H1 (cell line): ENCODE data around the gene MUC2. TPM values are rescaled to one million over a fixed set of nuclear protein-coding genes. Genes with fewer than 3 reads are reported as not detected.

Experiments
- CTCF ChIA-PET: fragments of 300-600 bp; sonication (Branson Sonifier 250); formaldehyde crosslinking; loops from one replicate; lab custom pipeline; 2021; ENCODE audit not compliant: partially characterized antibody; lab: Charles Lee
- POLR2A ChIA-PET: fragments of 300-600 bp; sonication (Branson Sonifier 250); formaldehyde crosslinking; loops from one replicate; lab custom pipeline; 2021; ENCODE audit warnings: inconsistent platforms; ENCODE audit not compliant: partially characterized antibody; lab: Charles Lee
- DNase-seq, 2 experiments: peaks; one replicate each; pipeline versions ENCODE4 v3.0.0 to v3.0.0-alpha.2; 2010 to 2022; ENCODE audit warnings: low spot score in 2 of 2, low read depth in 1 of 2, mixed read lengths in 1 of 2
- FAIRE-seq: peaks from 2 replicates; lab custom pipeline; 2011; peaks lifted over from hg19 to GRCh38; lab: Jason Lieb, UNC
- H2AFZ ChIP-seq: 2 replicates; pipeline ENCODE4 v1.8.1; 2012; ENCODE audit warnings: low read length, inconsistent platforms
- H2AK5ac ChIP-seq: 2 replicates; pipeline ENCODE4 v1.6.1; 2013; ENCODE audit warnings: low read depth, low read length
- H2BK120ac ChIP-seq: replicated peaks from 2 replicates; pipeline ENCODE3; 2013; ENCODE audit warnings: low read depth, low read length, inconsistent platforms
- H2BK12ac ChIP-seq: 2 replicates; pipeline ENCODE4 v1.6.1; 2013; ENCODE audit warnings: low read depth, low read length
- H2BK15ac ChIP-seq: 2 replicates; pipeline ENCODE4 v1.6.1; 2013; ENCODE audit warnings: low read length
- H2BK20ac ChIP-seq: 2 replicates; pipeline ENCODE4 v1.6.1; 2013; ENCODE audit warnings: low read length
- H2BK5ac ChIP-seq: 2 replicates; pipeline ENCODE4 v1.6.1; 2013; ENCODE audit warnings: low read depth, low read length
- H3K14ac ChIP-seq: 2 replicates; pipeline ENCODE4 v1.6.1; 2013; ENCODE audit warnings: inconsistent platforms; ENCODE audit not compliant: insufficient read length
- H3K18ac ChIP-seq: 2 replicates; pipeline ENCODE4 v1.6.1; 2013; ENCODE audit warnings: low read length; ENCODE audit errors: extremely low read depth
- H3K23ac ChIP-seq: 2 replicates; pipeline ENCODE4 v1.6.1; 2013; ENCODE audit warnings: inconsistent platforms; ENCODE audit not compliant: insufficient read length
- H3K23me2 ChIP-seq: 2 replicates; pipeline ENCODE4 v1.6.1; 2013; ENCODE audit warnings: low read depth, low read length
- H3K27ac ChIP-seq: 2 replicates; pipeline ENCODE4 v1.6.1; 2011; ENCODE audit warnings: low read depth, low read length, inconsistent platforms
- H3K27me3 ChIP-seq, 4 experiments: replicated peaks in 1 of 4; 1 replicate in 1 of 4; 2 replicates in 3 of 4; pipeline versions ENCODE4 v1.6.1 to v1.8.1; 2011 to 2013; ENCODE audit warnings: low read length in 3 of 4, mild to moderate bottlenecking in 3 of 4, inconsistent platforms in 2 of 4, mixed read lengths in 2 of 4, moderate library complexity in 1 of 4; ENCODE audit not compliant: control insufficient read depth in 3 of 4, insufficient read depth in 3 of 4; ENCODE audit errors: extremely low read depth in 1 of 4
- H3K36me3 ChIP-seq, 4 experiments: 2 replicates each; pipeline versions ENCODE4 v1.6.1 to v1.8.1; 2011 to 2013; ENCODE audit warnings: mild to moderate bottlenecking in 4 of 4, low read length in 3 of 4, moderate library complexity in 2 of 4, control low read depth in 1 of 4, inconsistent platforms in 1 of 4; ENCODE audit not compliant: insufficient read depth in 4 of 4, control insufficient read depth in 2 of 4
- H3K4ac ChIP-seq: replicated peaks from 2 replicates; pipeline ENCODE3; 2013; ENCODE audit warnings: low read length, low read depth, mixed read lengths, inconsistent platforms; ENCODE audit not compliant: insufficient read length
- H3K4me1 ChIP-seq, 4 experiments: replicated peaks in 1 of 4; 1 replicate in 1 of 4; 2 replicates in 3 of 4; pipeline versions ENCODE4 v1.6.1 to v1.8.1; 2011 to 2013; ENCODE audit warnings: low read length in 3 of 4, inconsistent platforms in 2 of 4, mixed read lengths in 1 of 4; ENCODE audit not compliant: insufficient read depth in 4 of 4, control insufficient read depth in 3 of 4
- H3K4me2 ChIP-seq, 2 experiments: 2 replicates each; pipeline versions ENCODE4 v1.6.1 to v1.8.1; 2011 to 2013; ENCODE audit warnings: low read depth in 2 of 2, low read length in 2 of 2, control low read depth in 1 of 2, inconsistent platforms in 1 of 2, mild to moderate bottlenecking in 1 of 2; ENCODE audit not compliant: insufficient read depth in 1 of 2
- H3K4me3 ChIP-seq, 4 experiments: fragments of 200-600, 300-600 bp in 1 of 4; sonication (generic), shearing (Covaris generic), sonication (Bioruptor Twin) in 1 of 4; 2 replicates each; pipeline versions ENCODE4 v1.5.1 to v1.8.1; 2011 to 2016; ENCODE audit warnings: low read length in 4 of 4, low read depth in 3 of 4, control low read depth in 2 of 4, inconsistent platforms in 2 of 4, mild to moderate bottlenecking in 2 of 4, mixed read lengths in 1 of 4, moderate library complexity in 1 of 4; ENCODE audit not compliant: insufficient read depth in 2 of 4; ENCODE audit errors: extremely low read depth in 1 of 4
- H3K56ac ChIP-seq: replicated peaks from 2 replicates; pipeline ENCODE3; 2013; ENCODE audit warnings: low read depth, mild to moderate bottlenecking, mixed read lengths, low read length, inconsistent platforms; ENCODE audit not compliant: insufficient read length
- H3K79me1 ChIP-seq: 2 replicates; pipeline ENCODE4 v1.6.1; 2013; ENCODE audit warnings: low read depth, low read length, control low read depth
- H3K79me2 ChIP-seq, 2 experiments: 2 replicates each; pipeline versions ENCODE4 v1.6.1 to v1.8.1; 2012 to 2013; ENCODE audit warnings: low read length in 2 of 2, mild to moderate bottlenecking in 2 of 2, inconsistent platforms in 1 of 2; ENCODE audit not compliant: insufficient read depth in 2 of 2, control insufficient read depth in 1 of 2
- H3K9ac ChIP-seq, 4 experiments: replicated peaks in 1 of 4; 1 replicate in 1 of 4; 2 replicates in 3 of 4; pipeline versions ENCODE4 v1.6.1 to v1.8.1; 2011 to 2013; ENCODE audit warnings: low read depth in 3 of 4, low read length in 3 of 4, control low read depth in 2 of 4, mild to moderate bottlenecking in 2 of 4, moderate library complexity in 2 of 4, inconsistent platforms in 1 of 4; ENCODE audit errors: extremely low read depth in 1 of 4
- H3K9me3 ChIP-seq, 2 experiments: 2 replicates each; pipeline versions ENCODE4 v1.6.1 to v1.8.1; 2012 to 2013; ENCODE audit warnings: mild to moderate bottlenecking in 2 of 2, moderate library complexity in 2 of 2, control low read depth in 1 of 2, inconsistent platforms in 1 of 2, low read depth in 1 of 2, low read length in 1 of 2, mixed read lengths in 1 of 2; ENCODE audit not compliant: insufficient read depth in 2 of 2
- H4K20me1 ChIP-seq, 2 experiments: replicated peaks in 1 of 2; 2 replicates each; pipeline versions ENCODE3 to v1.8.1; 2011 to 2013; ENCODE audit warnings: inconsistent platforms in 2 of 2, low read length in 2 of 2, mild to moderate bottlenecking in 1 of 2; ENCODE audit not compliant: insufficient read depth in 2 of 2, control insufficient read depth in 1 of 2
- H4K5ac ChIP-seq: 2 replicates; pipeline ENCODE4 v1.6.1; 2013; ENCODE audit warnings: low read length, low read depth, mixed read lengths, inconsistent platforms; ENCODE audit not compliant: insufficient read length
- H4K8ac ChIP-seq: 2 replicates; pipeline ENCODE4 v1.8.0; 2013; ENCODE audit warnings: mild to moderate bottlenecking, moderate library complexity, low read length, inconsistent platforms; ENCODE audit not compliant: insufficient read depth; ENCODE audit errors: extremely low read depth
- H4K91ac ChIP-seq: replicated peaks from 2 replicates; pipeline ENCODE3; 2013; ENCODE audit warnings: low read length, mixed read lengths, inconsistent platforms; ENCODE audit not compliant: insufficient read length
- CBX8 ChIP-seq: fragments of 300-800, 300-1000 bp; sonication (generic); IDR thresholded peaks from 2 replicates; pipeline ENCODE4 v1.7.1; 2016; ENCODE audit warnings: low read depth, low read length, borderline replicate concordance
- CHD1 ChIP-seq: IDR thresholded peaks from 2 replicates; pipeline ENCODE4 v1.6.1; 2012; ENCODE audit warnings: low read depth, low read length, improper control_type of control experiment
- GABPA ChIP-seq: IDR thresholded peaks from 2 replicates; pipeline ENCODE4 v1.6.1; 2011; ENCODE audit warnings: mild to moderate bottlenecking, low read length, moderate library complexity, borderline replicate concordance; ENCODE audit not compliant: insufficient read depth
- RBBP5 ChIP-seq: IDR thresholded peaks from 2 replicates; pipeline ENCODE4 v1.7.1; 2012; ENCODE audit warnings: low read depth, mild to moderate bottlenecking, inconsistent platforms, low read length, moderate library complexity, borderline replicate concordance
- RNF2 ChIP-seq: fragments of 200-900, 300-1000 bp; sonication (generic); IDR thresholded peaks from 2 replicates; pipeline ENCODE4 v1.7.1; 2016; ENCODE audit warnings: borderline replicate concordance, low read depth, mild to moderate bottlenecking, antibody characterized with exemption, low read length; ENCODE audit not compliant: poor library complexity, severe bottlenecking; ENCODE audit errors: missing control alignments
- TBP ChIP-seq: IDR thresholded peaks from 2 replicates; pipeline ENCODE4 v1.6.1; 2011; ENCODE audit warnings: low read depth, low read length, improper control_type of control experiment
- WGBS, 2 experiments: shearing (Covaris generic) in 1 of 2; methylation state at CpG; one replicate each; pipeline versions ENCODE4 v1.1.6 to v1.1.7; 2013 to 2015; ENCODE audit warnings: low lambda C conversion rate in 2 of 2, mixed read lengths in 2 of 2, inconsistent platforms in 1 of 2, low coverage in 1 of 2, missing lambda C conversion rate in 1 of 2; ENCODE audit not compliant: insufficient replicate concordance in 2 of 2, insufficient coverage in 1 of 2, insufficient read length in 1 of 2; ENCODE audit errors: extremely low coverage in 1 of 2, missing lambda C conversion rate in 1 of 2; 5-methylcytosine and 5-hydroxymethylcytosine counted together
- polyA plus RNA-seq, 7 experiments: library from polyadenylated mRNA; depleted of rRNA in 3 of 7; stranded (reverse) in 5 of 7; unstranded in 2 of 7; fragments of >200 nt in 5 of 7; fragments of 200-250 nt in 2 of 7; gene quantifications; 1 replicate in 5 of 7; 2 replicates in 1 of 7; 4 replicates in 1 of 7; pipeline versions ENCODE4 v1.2.1 to v1.2.3, GENCODE V29; 2011 to 2013; ENCODE audit warnings: missing spikeins in 2 of 7, mixed read lengths in 2 of 7
- total RNA-seq: library from RNA; stranded (reverse); fragmentation: NEBNext Ultra II Directional; extraction: Animal tissue kit (Norgen Biotek cat#: 25700); gene quantifications from 2 replicates; pipeline ENCODE4 v1.2.1, GENCODE V29; 2021

Gene MUC2
- total and polyA plus RNA-seq, 2 of the 8 experiments (the other 6 are each of a cell fraction or from before 2014, with no cell fraction given) = not detected

- Histone ChIP-seq H4K20me1 (no peaks in the 10 kb centered on the region), H3K4me2 (no peak overlapping the region), H2AK5ac (no peak overlapping the region; the same call in 1 of the 2 replicates), H2AFZ (no peak overlapping the region), H3K36me3 (no peaks in the 10 kb centered on the region), H2BK12ac (no peak overlapping the region), H3K4ac (no peak overlapping the region), H3K23me2 (peaks cover 2% of the 10 kb centered on the region; the same call in 1 of the 2 replicates), H3K56ac (no peak overlapping the region), H3K4me1 (no peaks in the 10 kb centered on the region), H3K9me3 (peaks cover 38 to 71% of the 10 kb centered on the region in 2 experiments), H2BK120ac (no peak overlapping the region), H3K14ac (no peak overlapping the region), H2BK20ac (no peak overlapping the region), H3K23ac (no peak overlapping the region), H4K5ac (no peak overlapping the region), H4K8ac (no peak overlapping the region), H2BK15ac (no peak overlapping the region), H3K4me3 (no peak overlapping the region), H3K27me3 (no peaks in the 10 kb centered on the region), H3K79me1 (no peaks in the 10 kb centered on the region), H2BK5ac (no peak overlapping the region), H3K18ac (no peak overlapping the region), H4K91ac (no peak overlapping the region), H3K9ac (no peak overlapping the region), H3K27ac (no peak overlapping the region), H3K79me2 (no peaks in the 10 kb centered on the region)
- CTCF ChIA-PET = no interaction called here
- WGBS, 2 experiments = 87% methylated on average over 31 of the region's 32 CpGs; no CpG with 5 or more reads in 1 of the 2 experiments
- POLR2A ChIA-PET = no interaction called here
- no peak for TF ChIP-seq CHD1
- no peak for TF ChIP-seq RBBP5
- no peak for TF ChIP-seq GABPA
- no peak for TF ChIP-seq RNF2
- no peak for TF ChIP-seq CBX8
- TF ChIP-seq TBP = no peak
- DNase-seq = no peak
- no peak for FAIRE-seq
Observed at GRCh38 chr11:1099519-1100355, 25.1 kb downstream of the MUC2 start.
